ENCODE results near the gene LOX.

The LOX gene

GRCh38 chr5:122078116-122079110 lies at the start of gene LOX:
LOX (minus strand) TSS chr5:122078259; CDS start chr5:122077985, 274 bp downstream.
- no peak for DNase-seq

GRCh38 chr5:122126756-122127321 lies 48.8 kb upstream of the LOX start:
- no peak for DNase-seq

- DNase-seq = no peak
Observed at GRCh38 chr5:122126177-122126755, 48.2 kb upstream of the LOX start.

DNA sequence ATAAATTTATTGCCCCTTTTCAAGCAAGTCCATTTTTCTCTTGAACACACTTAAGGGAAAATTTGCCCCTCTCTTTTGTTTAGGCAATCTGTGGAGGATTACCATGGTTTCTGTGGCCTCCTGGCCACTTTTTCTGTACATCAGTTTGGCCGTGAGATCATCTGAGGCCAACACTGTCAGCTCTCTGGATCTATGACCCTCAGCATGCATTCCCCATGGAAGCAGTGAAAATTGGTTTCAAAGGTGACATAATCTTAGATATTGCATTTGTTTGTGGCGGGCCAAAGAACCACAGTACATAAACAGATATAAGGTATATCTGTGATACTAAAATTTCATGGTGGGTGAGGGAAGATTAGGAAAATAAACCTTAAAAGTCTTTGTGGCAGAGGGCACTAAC lies 46.7 kb upstream of the LOX start:
- no peak for DNase-seq

DNA sequence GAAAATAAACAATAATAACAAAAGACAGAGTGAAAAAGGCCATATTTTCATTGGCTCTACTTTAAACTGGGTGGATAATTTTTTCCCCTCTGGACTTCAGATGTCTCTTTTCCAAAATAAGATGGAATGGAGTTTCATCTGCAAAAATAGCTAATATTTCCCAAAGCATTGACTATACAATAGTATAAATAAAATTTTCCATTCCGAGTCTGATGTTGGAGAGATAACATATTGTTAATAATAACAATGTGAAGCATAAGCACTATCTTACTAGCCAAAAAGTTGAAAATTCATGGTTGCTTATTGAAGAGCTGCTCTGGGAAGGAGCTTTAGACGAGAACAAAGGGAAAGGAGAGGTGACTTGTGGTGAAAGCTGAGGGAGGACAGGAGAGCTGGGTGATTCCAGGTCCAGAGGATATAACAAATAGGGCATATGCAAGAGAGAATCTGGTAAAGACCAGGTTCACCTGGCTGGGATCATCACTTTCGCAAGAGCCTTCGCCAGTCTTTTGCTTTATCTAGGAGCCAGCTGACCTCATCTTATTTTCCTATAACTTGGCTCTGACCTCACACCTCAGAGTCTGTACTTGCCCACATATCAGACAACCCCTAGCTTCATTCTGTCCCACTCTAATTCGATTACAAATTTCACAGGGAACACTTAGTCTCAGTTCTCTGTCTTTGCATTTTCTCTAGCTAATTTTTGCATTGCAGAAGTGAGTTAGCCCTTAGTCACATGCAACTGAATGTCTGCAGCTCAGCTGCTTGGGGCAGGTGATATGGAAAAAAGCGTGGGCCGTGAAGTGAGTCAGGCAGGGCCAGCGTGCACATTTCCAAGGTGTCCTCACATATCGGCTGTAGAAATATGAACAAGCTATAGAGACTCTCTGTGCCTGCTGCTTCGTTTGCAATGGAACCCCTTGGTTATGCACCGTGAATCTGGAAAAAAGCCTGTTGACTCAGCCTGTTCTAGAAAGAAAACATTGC lies 43.7 kb upstream of the LOX start:
- no peak for DNase-seq

GRCh38 chr5:122120957-122121356 lies 42.9 kb upstream of the LOX start:
- DNase-seq = no peak

- DNase-seq = no peak
Observed at GRCh38 chr5:122120493-122120892, 42.4 kb upstream of the LOX start.

DNA sequence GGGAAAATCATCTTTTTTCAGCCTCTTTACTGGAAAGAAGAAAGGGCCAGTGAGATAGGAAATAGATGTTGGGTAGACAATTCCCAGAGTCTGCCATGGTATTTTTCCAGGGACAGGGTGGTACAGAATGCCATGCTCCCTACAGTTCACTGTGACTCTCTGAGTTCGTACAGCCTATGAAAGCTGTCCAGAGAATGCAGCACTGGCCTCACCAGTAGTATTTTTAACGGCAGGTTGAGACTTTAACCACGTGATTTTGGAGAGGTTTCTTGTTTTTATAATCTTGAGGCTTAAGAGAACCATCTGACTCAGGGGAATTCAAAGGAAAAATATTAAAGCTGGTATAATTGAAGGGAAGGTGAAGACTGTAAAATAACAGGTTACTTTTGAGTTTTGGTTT lies 41.1 kb upstream of the LOX start:
- DNase-seq = no peak

GRCh38 chr5:122118356-122118948 lies 40.4 kb upstream of the LOX start:
- DNase-seq = no peak

DNA sequence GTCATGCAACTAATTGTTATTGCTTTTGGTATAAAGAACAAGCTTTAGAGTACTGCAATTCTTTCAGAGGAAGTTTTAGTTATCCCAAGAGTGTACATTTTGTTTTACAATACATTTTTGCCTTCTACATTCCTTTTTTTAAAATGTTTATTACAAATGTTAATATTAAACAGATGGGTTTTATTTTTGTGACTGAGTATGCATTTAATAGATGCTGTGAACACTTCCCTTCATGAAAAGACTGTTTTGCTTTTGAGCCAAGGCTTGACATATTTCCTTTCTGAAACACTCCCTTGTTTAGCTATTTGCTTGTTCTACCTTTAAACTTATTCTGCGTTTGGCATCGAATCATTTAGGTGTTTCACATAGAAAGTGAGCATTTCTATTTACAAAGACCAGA lies 36.4 kb upstream of the LOX start:
- DNase-seq = no peak

GRCh38 chr5:122112733-122113558 lies 34.9 kb upstream of the LOX start:
- no peak for DNase-seq

DNA sequence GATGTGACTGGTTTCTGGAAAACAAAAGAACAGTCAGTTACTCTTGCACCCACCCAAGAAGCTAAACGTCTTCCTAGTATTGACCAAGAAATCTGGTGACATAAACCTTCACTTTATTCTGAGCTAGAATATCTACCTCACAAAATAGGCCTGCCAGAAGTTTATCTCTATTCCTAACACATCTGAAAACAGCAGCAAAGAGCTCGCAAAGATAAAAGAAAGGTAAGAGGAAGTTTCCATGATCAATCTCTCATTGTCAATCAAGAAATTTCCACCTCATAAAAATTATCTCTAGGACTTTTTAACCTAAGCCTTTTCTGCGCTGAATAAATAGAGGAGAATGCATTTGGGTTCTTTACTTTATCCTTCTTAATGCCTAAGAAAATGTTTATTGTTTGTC lies 34.0 kb upstream of the LOX start:
- DNase-seq = no peak

DNA sequence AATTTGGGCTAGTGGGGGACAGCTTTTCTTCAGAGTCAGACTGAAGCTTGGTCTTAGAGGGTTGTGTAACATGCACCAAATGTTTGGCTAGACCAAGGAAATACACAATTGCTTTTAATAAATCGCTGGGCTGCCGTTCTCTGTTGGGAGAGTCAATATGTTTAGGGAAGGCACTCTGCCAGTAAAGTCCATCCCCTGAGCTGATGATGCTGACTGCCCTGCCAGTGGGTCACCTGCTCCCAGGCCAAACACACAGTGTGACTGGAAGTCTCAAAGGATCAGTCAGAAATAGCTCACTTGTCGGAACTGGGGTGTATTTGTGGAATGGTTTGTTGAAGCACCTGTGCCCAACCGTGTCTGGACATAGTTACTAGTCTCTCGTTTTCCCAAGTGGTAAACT lies 33.4 kb upstream of the LOX start:
- DNase-seq = no peak

GRCh38 chr5:122110987-122111386 lies 32.9 kb upstream of the LOX start:
- DNase-seq = no peak

DNA sequence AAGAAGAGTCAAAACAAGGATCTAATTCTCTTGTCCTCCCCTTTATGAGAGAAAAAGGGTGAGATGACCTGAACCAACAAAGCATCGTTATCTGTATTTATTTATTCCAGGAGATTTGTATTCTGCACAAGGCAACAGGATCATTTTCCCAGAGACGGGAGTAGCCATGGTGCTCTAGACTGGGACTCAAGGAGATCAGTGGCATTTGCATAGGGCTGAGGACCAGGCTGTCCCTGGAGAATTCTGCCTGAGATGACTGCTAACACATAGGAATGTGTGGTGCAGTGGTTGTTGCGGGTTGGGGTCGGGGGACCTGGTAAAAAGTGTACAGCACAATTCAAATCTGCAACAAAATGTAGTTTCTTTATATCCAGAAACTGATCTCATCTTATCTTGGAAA lies 29.0 kb upstream of the LOX start:
- DNase-seq = no peak

DNA sequence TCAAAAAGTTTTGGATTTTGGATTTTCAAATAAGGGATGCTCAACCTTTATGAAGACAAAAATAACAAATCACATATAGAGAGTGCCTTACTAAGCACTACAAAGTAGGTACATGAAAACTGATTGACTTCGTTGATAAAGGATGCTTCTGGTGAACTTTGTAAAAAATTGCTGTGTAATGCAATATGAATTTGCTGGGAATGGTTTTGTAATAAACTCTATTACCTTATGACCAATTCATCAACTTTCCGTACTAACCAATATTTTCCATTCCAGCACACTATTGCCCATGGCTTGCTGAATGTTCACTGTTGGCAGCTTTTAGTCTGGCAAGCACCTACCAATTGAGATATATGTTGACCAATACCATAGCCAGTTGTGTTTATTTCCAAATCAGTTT lies 27.9 kb upstream of the LOX start:
- no peak for DNase-seq

GRCh38 chr5:122102825-122103224 lies 24.8 kb upstream of the LOX start:
- no peak for DNase-seq

- no peak for DNase-seq
Observed at GRCh38 chr5:122101636-122102285, 23.7 kb upstream of the LOX start.

DNA sequence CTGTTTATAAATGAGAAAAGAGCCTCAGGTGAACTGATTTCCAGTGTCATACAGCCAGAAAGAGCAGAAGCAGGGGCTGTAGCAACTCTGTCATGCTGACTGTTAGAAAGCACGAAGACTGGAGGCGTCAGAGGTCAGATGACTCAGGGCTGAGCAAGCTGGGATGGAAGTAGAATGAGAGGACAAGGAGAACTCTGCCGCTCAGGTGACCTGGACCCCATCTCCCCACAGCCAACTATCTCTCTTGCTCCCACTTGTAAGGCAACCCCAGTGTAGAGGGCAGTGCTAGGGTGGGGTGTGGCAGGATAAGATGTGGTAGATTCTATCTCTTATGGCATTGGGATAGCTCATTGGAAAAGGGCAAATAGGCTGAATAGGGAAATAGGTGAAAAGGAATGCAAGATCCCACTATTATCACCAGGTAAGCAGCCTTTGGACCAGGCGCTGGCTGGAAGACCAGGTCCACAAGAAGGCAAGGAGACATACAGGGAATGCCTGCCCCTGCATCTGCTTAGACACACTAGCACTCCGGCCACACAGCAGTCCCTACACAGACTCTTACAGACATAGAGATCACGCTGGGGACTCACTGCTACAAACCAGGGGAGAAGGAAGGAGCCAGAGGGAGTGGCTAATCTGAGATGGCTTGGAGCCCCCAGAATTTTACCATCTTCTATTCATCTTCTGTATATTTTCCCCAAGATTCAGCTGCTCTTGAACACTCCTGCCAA lies 21.2 kb upstream of the LOX start:
- no peak for DNase-seq

DNA sequence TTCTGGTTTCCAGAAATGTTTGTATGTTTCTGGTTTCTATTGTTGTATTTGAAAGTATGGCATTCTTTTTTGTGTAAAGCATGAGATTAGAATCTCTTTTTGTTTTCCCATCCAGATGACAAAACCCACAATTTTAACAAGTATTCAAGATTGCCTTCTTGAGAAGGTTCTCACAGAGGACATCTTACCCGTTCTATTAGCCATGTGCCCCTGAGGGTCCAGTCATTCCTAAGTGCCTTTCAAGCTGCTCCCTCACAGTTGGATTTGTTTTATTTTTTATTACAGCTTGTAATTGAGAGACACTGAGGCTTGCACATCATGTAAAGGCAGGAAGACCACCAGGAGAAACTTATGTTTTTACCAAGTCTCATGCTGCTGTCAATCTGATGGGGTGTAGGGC lies 19.3 kb upstream of the LOX start:
- no peak for DNase-seq
